Peyer's patch (tissue), 4 donors: ENCODE data around the gene USP30.

Experiments used
- CTCF ChIP-seq, 6 experiments: fragments of 450-650 bp in 4 of 6; fragments of 200-600 bp in 2 of 6; sonication (generic) in 1 of 6; IDR thresholded peaks; one replicate each; pipeline ENCODE4 v1.5.1; 2017 to 2019; ENCODE audit warnings: antibody characterized with exemption in 6 of 6, mild to moderate bottlenecking in 3 of 6, moderate library complexity in 1 of 6
- POLR2A ChIP-seq, 2 donors: fragments of 450-650 bp; IDR thresholded peaks; one replicate each; pipeline ENCODE4 v1.5.1; 2017; ENCODE audit warnings: antibody characterized with exemption in 2 of 2, mild to moderate bottlenecking in 2 of 2, moderate library complexity in 2 of 2

DNA sequence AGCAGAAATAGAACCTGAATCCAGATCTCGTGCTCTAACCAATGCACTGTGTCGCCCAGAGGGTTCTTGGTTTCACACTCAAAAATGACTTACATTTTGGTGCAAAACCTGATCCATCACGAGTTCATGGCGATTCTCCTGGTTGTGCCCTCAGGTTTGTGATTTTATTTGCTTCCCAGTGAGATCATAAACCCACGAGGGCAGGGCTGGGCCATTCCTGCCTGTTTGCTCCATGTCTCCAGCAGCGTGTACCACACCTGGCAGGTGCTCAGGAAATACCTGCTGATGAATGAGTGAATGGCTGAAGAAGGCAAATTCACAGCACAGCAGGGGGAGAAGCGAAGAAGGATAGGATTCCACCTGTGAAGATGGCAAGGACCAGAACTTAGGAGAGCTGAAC is 73.4 kb downstream of the USP30 start:
- TF ChIP-seq CTCF (IDR thresholded peaks at IDR 0.05), result no peak
- TF ChIP-seq POLR2A (IDR thresholded peaks at IDR 0.05), result no peak
